HL-60 (cell line): ENCODE measurements around the gene UTY.

Experiments
- DNase-seq, 2 experiments: peaks; one replicate each; pipeline ENCODE4 v3.0.0-alpha.2; 2010 to 2020; ENCODE audit warnings: low read depth in 1 of 2, low spot score in 1 of 2
- H3K27ac ChIP-seq: fragments of 250-450 bp; sonication (Bioruptor Pico); replicated peaks from 2 replicates; pipeline ENCODE4 v1.5.1; 2020; ENCODE audit warnings: mild to moderate bottlenecking, moderate library complexity
- H3K27me3 ChIP-seq: fragments of 250-450 bp; sonication (Bioruptor Pico); 2 replicates; pipeline ENCODE4 v1.5.1; 2021; ENCODE audit warnings: mild to moderate bottlenecking, moderate library complexity; ENCODE audit not compliant: insufficient read depth, poor library complexity, severe bottlenecking
- H3K4me3 ChIP-seq: replicated peaks from 2 replicates; pipeline ENCODE4 v1.5.1; 2011; ENCODE audit warnings: mild to moderate bottlenecking, control low read depth, low read length; ENCODE audit not compliant: insufficient read depth
- CTCF ChIP-seq: IDR thresholded peaks from one replicate; pipeline ENCODE4 v1.5.1; 2011; ENCODE audit warnings: low read length, control low read depth, inconsistent platforms; ENCODE audit not compliant: insufficient read depth
- GABPA ChIP-seq: IDR thresholded peaks from 2 replicates; pipeline ENCODE4 v1.6.1; 2012; ENCODE audit warnings: low read depth
- POLR2AphosphoS5 ChIP-seq: IDR thresholded peaks from 2 replicates; pipeline ENCODE4 v1.6.1; 2012; ENCODE audit warnings: low read depth
- REST ChIP-seq: IDR thresholded peaks from 2 replicates; pipeline ENCODE4 v1.6.1; 2012; ENCODE audit warnings: low read depth; ENCODE audit not compliant: insufficient replicate concordance
- SPI1 ChIP-seq: IDR thresholded peaks from 2 replicates; pipeline ENCODE4 v1.6.1; 2012; ENCODE audit warnings: low read depth, mild to moderate bottlenecking, borderline replicate concordance

Gene UTY

GRCh38 chrY:13440811-13441210 is 39.0 kb downstream of the UTY start:
- Histone ChIP-seq H3K27me3 (no peaks in the 10 kb centered on the region), H3K4me3 (no peak overlapping the region), H3K27ac (no peak overlapping the region)
- TF ChIP-seq REST (no peak), CTCF (no peak), GABPA (no peak), POLR2AphosphoS5 (no peak), SPI1 (no peak)
- no peak for DNase-seq

GRCh38 chrY:13435968-13436937 is 43.6 kb downstream of the UTY start:
- Histone ChIP-seq H3K4me3 (no peak overlapping the region), H3K27me3 (no peaks in the 10 kb centered on the region), H3K27ac (no peak overlapping the region)
- no peak for DNase-seq
- no peak for TF ChIP-seq POLR2AphosphoS5

GRCh38 chrY:13435206-13435967 is 44.4 kb downstream of the UTY start:
- Histone ChIP-seq H3K27me3 (no peaks in the 10 kb centered on the region), H3K27ac (no peak overlapping the region), H3K4me3 (no peak overlapping the region)
- TF ChIP-seq CTCF (no peak), REST (no peak), POLR2AphosphoS5 (no peak), GABPA (no peak), SPI1 (no peak)
- DNase-seq, result no peak

- no peak for TF ChIP-seq GABPA
- no peak for TF ChIP-seq SPI1
- TF ChIP-seq POLR2AphosphoS5, result no peak
- TF ChIP-seq CTCF, result no peak
- TF ChIP-seq REST, result no peak
- Histone ChIP-seq H3K27ac (no peak overlapping the region), H3K27me3 (no peaks in the 10 kb centered on the region), H3K4me3 (no peak overlapping the region)
- no peak for DNase-seq
These were observed 47.4 kb downstream of the UTY start for GRCh38 chrY:13432293-13433025.
